Endothelial cell (in vitro differentiated cells): ENCODE results near the gene ARL8B. TPM values are rescaled to one million over a fixed set of nuclear protein-coding genes. Genes with fewer than 3 reads are reported as not detected.

Source experiments
- DNase-seq: peaks from one replicate; pipeline ENCODE4 v3.0.0; 2021; ENCODE audit warnings: low spot score
- H3K27ac Mint-ChIP-seq: one replicate; pipeline ENCODE4 v1.8.0; 2021; ENCODE audit warnings: mixed read lengths, inconsistent platforms; ENCODE audit not compliant: unreplicated experiment
- H3K27me3 Mint-ChIP-seq: one replicate; pipeline ENCODE4 v1.8.0; 2021; ENCODE audit warnings: mild to moderate bottlenecking, moderate library complexity, mixed read lengths, inconsistent platforms; ENCODE audit not compliant: unreplicated experiment
- H3K36me3 Mint-ChIP-seq: one replicate; pipeline ENCODE4 v1.8.0; 2021; ENCODE audit warnings: mild to moderate bottlenecking, low read depth, mixed read lengths, inconsistent platforms; ENCODE audit not compliant: unreplicated experiment
- H3K4me1 Mint-ChIP-seq: one replicate; pipeline ENCODE4 v1.8.0; 2021; ENCODE audit warnings: mild to moderate bottlenecking, mixed read lengths, inconsistent platforms; ENCODE audit not compliant: unreplicated experiment
- H3K4me3 Mint-ChIP-seq: one replicate; pipeline ENCODE4 v1.8.0; 2021; ENCODE audit warnings: mild to moderate bottlenecking, mixed read lengths, inconsistent platforms; ENCODE audit not compliant: unreplicated experiment
- H3K9me3 Mint-ChIP-seq: one replicate; pipeline ENCODE4 v1.8.0; 2021; ENCODE audit warnings: mixed read lengths, inconsistent platforms; ENCODE audit not compliant: unreplicated experiment
- CTCF ChIP-seq: fragments of 200-600 bp; sonication (generic); IDR thresholded peaks from one replicate; pipeline ENCODE4 v1.5.0; 2021; ENCODE audit warnings: antibody characterized with exemption; ENCODE audit not compliant: unreplicated experiment
- total RNA-seq: library from RNA; stranded (reverse); fragmentation: NEBNext Ultra II Directional; extraction: Animal tissue kit (Norgen Biotek cat#: 25700); gene quantifications from one replicate; pipeline ENCODE4 v1.2.1, GENCODE V29; 2021; ENCODE audit not compliant: unreplicated experiment

Gene ARL8B
- total RNA-seq, 1 donor from 2014 or later = 34.4 TPM

DNA sequence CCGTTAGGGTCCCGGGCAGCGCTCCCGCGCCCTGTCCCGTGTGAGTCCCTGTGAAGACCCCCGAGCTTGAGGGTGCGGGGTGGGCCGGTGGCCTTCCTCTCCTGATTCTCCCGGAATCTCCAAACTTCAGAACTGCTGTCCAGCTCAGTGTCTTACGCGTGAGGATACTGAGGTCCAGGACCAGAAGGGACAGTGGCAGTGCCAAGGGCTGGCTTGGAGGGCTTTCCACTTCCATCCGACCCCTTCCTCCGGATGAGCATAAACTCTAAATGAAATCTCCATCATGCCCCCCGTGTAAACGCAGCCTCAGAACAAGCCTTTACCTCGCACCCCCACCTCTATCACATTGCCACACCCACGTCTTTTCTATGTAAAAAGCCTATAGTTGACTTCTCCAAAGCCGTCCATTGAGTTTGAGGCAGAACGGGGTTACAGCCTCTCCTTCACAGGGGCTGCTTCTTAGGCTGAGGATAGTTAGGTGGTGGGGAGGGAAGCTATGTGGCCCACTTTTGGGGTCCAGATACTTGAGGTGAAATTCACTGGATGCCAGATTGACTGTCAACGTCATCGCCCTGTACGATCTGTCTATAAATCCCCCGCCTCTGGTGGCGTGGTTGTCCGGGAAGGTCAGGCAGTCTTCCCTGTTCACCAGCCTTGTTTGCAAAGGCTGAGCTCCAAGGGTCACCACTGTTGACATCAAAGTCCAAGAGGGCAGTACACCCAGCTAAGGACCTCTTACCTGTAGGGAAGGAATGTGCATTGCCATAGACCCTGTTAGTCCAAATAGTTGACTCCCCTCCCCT is 66.5 kb downstream of the ARL8B start:
- Mint-ChIP-seq H3K27ac (peak overlapping the region; percentile 92), H3K4me3 (peak overlapping the region; percentile 99), H3K36me3 (no peaks in the 10 kb centered on the region), H3K27me3 (peaks cover 10% of the 10 kb centered on the region), H3K9me3 (no peaks in the 10 kb centered on the region), H3K4me1 (peaks cover 25% of the 10 kb centered on the region)
- peak; percentile 11 for DNase-seq
- no peak for TF ChIP-seq CTCF

GRCh38 chr3:5190147-5190791 is 68.2 kb downstream of the ARL8B start:
- H3K4me1 Mint-ChIP-seq = peaks cover 38% of the 10 kb centered on the region
- no peak for TF ChIP-seq CTCF
- H3K4me3 Mint-ChIP-seq = no peak overlapping the region
- no peak overlapping the region for H3K27ac Mint-ChIP-seq
- no peaks in the 10 kb centered on the region for H3K36me3 Mint-ChIP-seq
- DNase-seq = no peak
- H3K9me3 Mint-ChIP-seq = no peaks in the 10 kb centered on the region
- peaks cover 10% of the 10 kb centered on the region for H3K27me3 Mint-ChIP-seq

DNA sequence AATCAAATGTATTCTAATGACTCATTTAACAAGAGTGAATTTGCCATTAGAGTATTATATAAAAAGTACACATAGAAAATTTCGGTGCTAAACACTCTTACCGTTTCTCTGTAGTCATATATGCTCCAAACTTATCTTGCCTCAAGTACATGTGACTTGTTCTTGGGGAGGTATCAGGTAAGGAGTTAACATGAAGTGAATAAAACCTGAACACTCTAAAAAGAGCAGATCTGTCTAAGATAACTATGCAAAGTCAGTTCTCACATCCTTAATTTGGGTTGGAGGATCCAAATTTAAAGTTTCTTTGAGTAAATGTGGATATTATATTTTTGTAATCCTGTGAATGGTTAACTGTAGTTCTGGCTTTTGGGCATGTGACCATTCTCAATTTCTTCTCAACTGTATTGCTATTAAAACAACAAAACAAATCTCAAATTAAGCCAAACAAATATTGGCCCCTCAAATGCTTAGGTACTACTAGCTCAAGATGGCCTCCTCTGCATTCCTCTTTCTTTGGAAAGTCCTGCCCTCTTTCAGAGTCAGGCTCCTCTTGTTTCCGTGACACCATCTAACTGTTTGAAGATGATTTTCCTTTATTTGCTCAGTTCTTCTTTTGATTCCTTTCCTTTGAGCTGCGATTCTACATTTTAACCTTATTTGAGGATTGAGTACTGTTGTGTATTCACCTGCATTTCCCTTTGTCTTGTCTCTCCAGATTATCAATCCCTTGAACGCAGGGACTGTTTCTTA is 69.6 kb downstream of the ARL8B start:
- peaks cover 34% of the 10 kb centered on the region for H3K4me1 Mint-ChIP-seq
- H3K36me3 Mint-ChIP-seq = no peaks in the 10 kb centered on the region
- no peak overlapping the region for H3K27ac Mint-ChIP-seq

DNA sequence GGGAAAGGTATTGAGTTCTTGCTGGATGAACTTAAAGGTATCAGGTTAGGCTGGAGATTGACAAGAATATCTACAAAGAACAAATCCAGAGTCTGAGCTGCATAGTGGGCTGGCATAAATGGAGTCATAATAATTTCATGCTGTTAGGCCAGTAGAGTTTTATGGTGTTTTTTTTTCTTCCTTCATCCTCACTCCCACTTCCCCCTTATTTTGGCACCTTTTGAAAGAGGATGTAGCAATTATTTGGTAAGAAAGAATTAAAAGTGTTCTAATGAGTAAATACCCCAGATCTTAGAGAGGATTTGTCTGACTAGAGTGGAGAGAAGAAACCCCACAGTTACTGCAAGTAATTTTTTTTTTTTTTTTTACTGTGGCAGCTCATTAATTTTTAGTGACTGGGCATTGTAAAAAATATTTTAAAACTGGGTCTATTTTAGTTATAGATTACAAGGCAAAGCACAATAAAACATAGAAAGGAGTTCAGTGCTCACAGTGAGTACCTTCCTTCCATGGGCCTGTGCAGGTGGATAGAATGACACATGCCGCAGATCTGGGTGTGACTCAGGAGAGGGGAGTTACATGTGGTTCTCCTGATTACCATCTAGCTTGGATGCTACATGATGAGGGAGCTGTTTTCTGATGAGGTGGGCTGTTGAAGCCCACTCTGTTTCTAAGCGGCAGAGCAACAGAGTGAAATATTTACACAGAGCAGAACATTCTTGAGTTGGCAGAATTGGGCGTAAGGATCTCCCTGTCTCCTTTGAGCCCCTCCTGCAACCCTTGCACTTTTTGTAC is 70.7 kb downstream of the ARL8B start:
- H3K4me1 Mint-ChIP-seq = peaks cover 36% of the 10 kb centered on the region
- TF ChIP-seq CTCF = no peak

More for the DNA sequence above, 69.6 kb downstream of the ARL8B start:
- H3K9me3 Mint-ChIP-seq = no peaks in the 10 kb centered on the region
- no peak for TF ChIP-seq CTCF
- no peak overlapping the region for H3K4me3 Mint-ChIP-seq
- peaks cover 6% of the 10 kb centered on the region for H3K27me3 Mint-ChIP-seq
- DNase-seq = no peak

More for the DNA sequence above, 70.7 kb downstream of the ARL8B start:
- Mint-ChIP-seq H3K36me3 (peaks cover 4% of the 10 kb centered on the region), H3K27me3 (peaks cover 5% of the 10 kb centered on the region), H3K27ac (no peak overlapping the region), H3K4me3 (no peak overlapping the region), H3K9me3 (no peaks in the 10 kb centered on the region)
- no peak for DNase-seq
